ENCODE results near the gene CBFA2T3.

- TF ChIP-seq CTCF (IDR thresholded peaks at IDR 0.05) (no peak), EZH2 (IDR thresholded peaks at IDR 0.05; ENCODE audit: borderline replicate concordance, insufficient read depth, low read depth, low read length, poor library complexity, severe bottlenecking) (no peak)
Observed at GRCh38 chr16:88928405-88929090, 48.5 kb downstream of the CBFA2T3 start.

All from B cell (primary cell).